CD4-positive, CD25-positive, alpha-beta regulatory T cell (primary cell): ENCODE measurements around the gene GTF2B. TPM values are rescaled to one million over a fixed set of nuclear protein-coding genes. Genes with fewer than 3 reads are reported as not detected.
A peak's percentile ranks its signal among the peaks of the same experiment; 100 is the strongest.

Experiments
- ATAC-seq, 2 donors: fragments of 150-1000 bp; cut with Tn5 transposase; one replicate each; pipeline ENCODE4 v1.10.0; 2021; ENCODE audit warnings: low read depth in 2 of 2, moderate number of reproducible peaks in 2 of 2, moderate library complexity in 1 of 2
- DNase-seq, 3 donors: peaks; one replicate each; pipeline versions ENCODE4 v3.0.0 to v3.0.0-alpha.2; 2012 to 2022; ENCODE audit warnings: mixed read lengths in 1 of 3
- H3K27ac ChIP-seq: one replicate; pipeline ENCODE4 v1.7.0; 2013; ENCODE audit warnings: mild to moderate bottlenecking, low read length; ENCODE audit not compliant: insufficient read depth, poor library complexity, severe bottlenecking
- H3K27me3 ChIP-seq: one replicate; pipeline ENCODE4 v1.7.0; 2013; ENCODE audit warnings: low read length; ENCODE audit not compliant: control insufficient read depth, insufficient read depth
- H3K36me3 ChIP-seq: one replicate; pipeline ENCODE4 v1.7.0; 2013; ENCODE audit warnings: mild to moderate bottlenecking, low read length, moderate library complexity; ENCODE audit not compliant: control insufficient read depth, insufficient read depth
- H3K4me1 ChIP-seq: 2 replicates; pipeline ENCODE4 v1.7.0; 2013; ENCODE audit warnings: mild to moderate bottlenecking, low read length; ENCODE audit not compliant: insufficient read depth, control insufficient read depth, poor library complexity, severe bottlenecking
- H3K4me3 ChIP-seq: one replicate; pipeline ENCODE4 v1.7.0; 2013; ENCODE audit warnings: low read depth, mild to moderate bottlenecking, low read length, moderate library complexity
- H3K9me3 ChIP-seq, 2 experiments: 1 replicate in 1 of 2; 2 replicates in 1 of 2; pipeline ENCODE4 v1.7.0; 2013; ENCODE audit warnings: low read length in 2 of 2, mild to moderate bottlenecking in 1 of 2, moderate library complexity in 1 of 2; ENCODE audit not compliant: control insufficient read depth in 2 of 2
- H3K27ac Mint-ChIP-seq, 3 donors: one replicate each; pipeline ENCODE4 v1.8.0; 2020 to 2022; ENCODE audit warnings: mild to moderate bottlenecking in 3 of 3, mixed read lengths in 3 of 3, moderate library complexity in 2 of 3
- H3K27me3 Mint-ChIP-seq: one replicate; pipeline ENCODE4 v1.8.0; 2022; ENCODE audit warnings: mild to moderate bottlenecking, mixed read lengths
- H3K36me3 Mint-ChIP-seq: one replicate; pipeline ENCODE4 v1.8.0; 2020; ENCODE audit warnings: mixed read lengths
- H3K4me1 Mint-ChIP-seq, 4 donors: one replicate each; pipeline ENCODE4 v1.8.0; 2020 to 2022; ENCODE audit warnings: mixed read lengths in 4 of 4, mild to moderate bottlenecking in 1 of 4
- H3K4me3 Mint-ChIP-seq, 4 donors: one replicate each; pipeline ENCODE4 v1.8.0; 2020 to 2022; ENCODE audit warnings: mild to moderate bottlenecking in 4 of 4, mixed read lengths in 4 of 4, moderate library complexity in 3 of 4
- H3K9me3 Mint-ChIP-seq, 7 donors: one replicate each; pipeline ENCODE4 v1.8.0; 2020 to 2022; ENCODE audit warnings: mixed read lengths in 7 of 7, mild to moderate bottlenecking in 3 of 7, moderate library complexity in 2 of 7
- polyA plus RNA-seq, 4 donors: library from polyadenylated mRNA; unstranded; fragments of 300-500 nt; fragmentation: Illumina TruSeq; gene quantifications; one replicate each; pipeline ENCODE4 v1.2.3, GENCODE V29; 2021
- total RNA-seq: library from RNA; stranded (reverse); gene quantifications from one replicate; pipeline ENCODE4 v1.2.3, GENCODE V29; 2022

The GTF2B gene
- total and polyA plus RNA-seq, 5 donors from 2014 or later = 66.0 to 89.4 (median 73.9) TPM

DNA sequence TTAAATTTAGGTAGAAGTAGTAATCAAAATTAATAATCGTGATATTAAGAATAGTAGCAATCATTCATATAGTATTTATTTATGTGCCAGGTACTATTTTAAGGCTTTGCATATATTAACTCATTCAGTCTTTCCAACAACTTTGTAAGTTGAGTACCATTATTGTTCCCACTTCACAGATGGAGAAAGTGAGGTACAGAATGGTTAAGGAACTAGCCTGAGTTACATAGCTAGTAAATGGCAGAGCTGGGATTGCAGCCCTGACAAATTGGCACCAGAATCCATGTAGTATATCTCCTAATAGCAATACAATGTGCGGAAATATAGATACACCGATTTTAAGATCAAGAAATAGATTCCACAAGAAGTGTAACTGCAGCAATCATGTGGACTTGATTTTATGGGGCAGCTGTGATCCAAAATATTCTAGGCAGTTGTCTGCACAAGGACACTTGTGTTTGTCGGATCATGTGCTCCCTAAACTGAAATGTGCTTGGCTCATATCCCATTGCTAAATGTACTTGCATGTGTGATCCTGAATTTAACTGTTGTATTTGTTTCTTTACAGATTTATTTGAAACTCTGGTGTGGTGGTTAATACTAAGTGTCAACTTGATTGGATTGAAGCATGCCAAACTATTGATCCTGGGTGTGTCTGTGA, 5.8 kb upstream of the GTF2B start:
- H3K4me3 Mint-ChIP-seq = no peak overlapping the region
- H3K9me3 Mint-ChIP-seq = peaks cover 0 to under 1% (median 0%) of the 10 kb centered on the region in 7 donors
- H3K36me3 Mint-ChIP-seq = no peaks in the 10 kb centered on the region
- no peak overlapping the region for H3K27ac Mint-ChIP-seq
- H3K4me3 ChIP-seq = no peak overlapping the region
- peaks cover 0 to 6% (median 5%) of the 10 kb centered on the region in 4 donors for H3K4me1 Mint-ChIP-seq
- H3K27me3 ChIP-seq = no peaks in the 10 kb centered on the region
- DNase-seq = no peak
- ATAC-seq = no peak
- no peaks in the 10 kb centered on the region for H3K36me3 ChIP-seq
- no peak overlapping the region for H3K27ac ChIP-seq
- peaks cover under 1% of the 10 kb centered on the region for H3K4me1 ChIP-seq
- no peaks in the 10 kb centered on the region for H3K9me3 ChIP-seq
- H3K27me3 Mint-ChIP-seq = peaks cover 4% of the 10 kb centered on the region

DNA sequence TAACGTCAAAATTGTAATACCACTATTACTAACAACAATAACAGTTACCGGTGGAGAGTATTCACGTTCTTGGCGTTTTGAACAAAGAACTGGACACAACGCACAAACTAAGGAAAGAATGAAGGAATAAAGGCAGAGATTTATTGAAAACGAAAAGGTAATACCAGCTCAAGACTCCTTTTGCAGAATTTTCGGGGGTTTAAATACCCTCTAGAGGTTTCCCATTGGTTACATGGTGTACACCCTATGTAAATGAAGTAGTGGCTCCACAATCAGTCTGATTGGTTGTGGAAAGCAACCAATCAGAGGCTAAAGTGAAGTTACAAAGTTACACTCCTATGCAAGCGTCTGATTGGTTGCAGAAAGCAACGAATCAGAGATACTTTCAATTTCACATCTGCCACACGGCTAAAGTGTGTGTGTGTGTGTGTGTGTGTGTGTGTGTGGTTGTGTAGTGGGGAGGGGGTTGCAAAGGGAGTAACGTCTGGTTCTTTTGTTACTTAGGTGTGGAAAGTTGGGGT, 1.1 kb upstream of the GTF2B start:
- Histone ChIP-seq H3K27me3 (no peaks in the 10 kb centered on the region), H3K27ac (no peak overlapping the region), H3K4me3 (peak overlapping the region; percentile 99), H3K4me1 (peaks cover 26% of the 10 kb centered on the region), H3K9me3 (no peaks in the 10 kb centered on the region), H3K36me3 (peaks cover 3% of the 10 kb centered on the region)
- DNase-seq = peak in 2 of 3 donors; percentile 37 to 64
- Mint-ChIP-seq H3K4me1 (peaks cover 11 to 47% (median 32%) of the 10 kb centered on the region in 4 donors), H3K27ac (peak overlapping the region in 2 of 3 donors; percentile 95 to 98), H3K27me3 (peaks cover 4% of the 10 kb centered on the region), H3K9me3 (peaks cover 0 to 2% (median 0%) of the 10 kb centered on the region in 7 donors), H3K4me3 (peak overlapping the region; percentile 86 to 98 (median 94)), H3K36me3 (no peaks in the 10 kb centered on the region)
- ATAC-seq = no peak

DNA sequence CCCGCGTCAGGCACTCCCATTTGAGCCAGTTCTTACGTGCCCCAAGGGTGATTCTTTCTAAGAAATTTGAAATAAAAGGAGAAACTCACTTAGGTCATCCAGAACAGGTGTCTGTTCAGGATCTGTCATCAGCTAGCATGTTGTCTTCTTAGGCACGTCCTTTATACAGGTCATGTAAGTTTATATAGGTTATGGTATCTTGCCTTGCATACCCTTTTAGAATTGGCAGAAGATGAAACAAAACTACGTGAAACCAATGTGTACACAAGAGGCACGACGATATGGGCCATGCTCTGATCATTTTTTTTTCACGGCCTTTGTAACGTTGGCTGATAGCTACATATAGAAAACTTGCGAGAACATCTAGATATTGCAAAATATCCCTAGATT, 579 bp upstream of the GTF2B start:
- Histone ChIP-seq H3K4me3 (peak overlapping the region; percentile 99), H3K27me3 (no peaks in the 10 kb centered on the region), H3K9me3 (no peaks in the 10 kb centered on the region), H3K4me1 (peaks cover 26% of the 10 kb centered on the region), H3K36me3 (peaks cover 8% of the 10 kb centered on the region), H3K27ac (peak overlapping the region; percentile 91)
- H3K27me3 Mint-ChIP-seq = peaks cover 4% of the 10 kb centered on the region
- peaks cover 0 to 2% (median 0%) of the 10 kb centered on the region in 7 donors for H3K9me3 Mint-ChIP-seq
- H3K36me3 Mint-ChIP-seq = peaks cover 4% of the 10 kb centered on the region
- peaks cover 11 to 52% (median 34%) of the 10 kb centered on the region in 4 donors for H3K4me1 Mint-ChIP-seq
- ATAC-seq (no peak), DNase-seq (no peak)
- H3K4me3 Mint-ChIP-seq = peak overlapping the region; percentile 86 to 98 (median 94)
- peak overlapping the region; percentile 95 to 98 (median 97) for H3K27ac Mint-ChIP-seq

DNA sequence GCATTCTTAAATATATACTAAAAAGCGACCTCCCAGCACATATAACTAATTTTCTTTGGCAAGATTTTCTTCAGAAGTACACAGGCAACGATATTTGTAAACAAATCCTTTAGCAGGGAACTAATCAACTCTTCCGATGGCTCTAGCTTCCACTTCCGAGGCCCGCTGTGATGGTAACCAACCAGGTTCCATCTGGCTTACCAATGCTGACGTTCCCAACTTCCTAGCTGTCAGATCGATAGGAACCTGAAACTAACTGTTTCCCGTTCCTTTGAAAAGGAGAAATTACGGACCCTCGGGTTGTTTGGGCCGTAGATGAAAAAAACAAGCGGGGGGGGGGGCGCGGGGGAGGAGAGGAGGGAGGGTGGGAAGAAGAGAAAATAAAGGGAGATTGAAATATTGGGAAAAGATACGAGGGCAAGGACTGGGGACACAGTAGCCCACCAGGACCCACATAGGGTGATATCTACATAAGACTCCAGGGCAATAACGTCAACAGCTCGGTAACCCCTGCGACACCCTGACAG, 513 bp downstream of the GTF2B start:
- DNase-seq = peak; percentile 23 to 46 (median 28)
- Mint-ChIP-seq H3K9me3 (peaks cover 0 to 2% (median 0%) of the 10 kb centered on the region in 7 donors), H3K4me3 (peak overlapping the region; percentile 86 to 98 (median 94)), H3K27ac (peak overlapping the region; percentile 87 to 98 (median 95)), H3K27me3 (peaks cover 4% of the 10 kb centered on the region), H3K4me1 (peaks cover 11 to 56% (median 37%) of the 10 kb centered on the region in 4 donors), H3K36me3 (peaks cover 9% of the 10 kb centered on the region)
- Histone ChIP-seq H3K4me3 (peak overlapping the region; percentile 99), H3K36me3 (peaks cover 19% of the 10 kb centered on the region), H3K9me3 (no peaks in the 10 kb centered on the region), H3K4me1 (peaks cover 26% of the 10 kb centered on the region), H3K27ac (peak overlapping the region; percentile 91), H3K27me3 (no peaks in the 10 kb centered on the region)
- ATAC-seq = no peak

DNA sequence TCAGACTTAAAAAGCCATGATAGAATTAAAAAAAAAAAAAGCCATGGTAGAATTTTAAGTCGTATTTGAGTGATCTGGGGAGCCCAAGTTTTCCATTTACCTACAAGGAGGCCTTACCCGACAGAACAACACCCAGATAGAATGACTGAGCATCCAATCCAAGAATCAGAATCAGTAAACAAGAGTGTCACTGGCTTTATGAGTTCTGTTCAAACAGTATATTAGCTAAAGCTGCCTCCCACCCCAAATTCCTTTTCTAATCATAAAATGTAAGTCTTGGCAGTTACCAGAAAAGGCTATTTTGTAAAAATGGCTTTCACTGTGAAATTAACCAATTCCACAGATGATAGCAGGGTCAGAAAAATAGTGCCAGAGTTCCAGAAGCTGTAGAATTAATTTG, 1.2 kb downstream of the GTF2B start:
- ATAC-seq = no peak
- Mint-ChIP-seq H3K27me3 (peaks cover 4% of the 10 kb centered on the region), H3K4me3 (peak overlapping the region; percentile 86 to 98 (median 94)), H3K4me1 (peaks cover 11 to 57% (median 38%) of the 10 kb centered on the region in 4 donors), H3K27ac (peak overlapping the region; percentile 87 to 98 (median 95)), H3K9me3 (peaks cover 0 to 2% (median 0%) of the 10 kb centered on the region in 7 donors), H3K36me3 (peaks cover 9% of the 10 kb centered on the region)
- no peak for DNase-seq
- H3K4me3 ChIP-seq = peak overlapping the region; percentile 99
- peaks cover 26% of the 10 kb centered on the region for H3K4me1 ChIP-seq
- H3K27ac ChIP-seq = peak overlapping the region; percentile 91
- no peaks in the 10 kb centered on the region for H3K27me3 ChIP-seq
- peaks cover 25% of the 10 kb centered on the region for H3K36me3 ChIP-seq
- H3K9me3 ChIP-seq = no peaks in the 10 kb centered on the region

DNA sequence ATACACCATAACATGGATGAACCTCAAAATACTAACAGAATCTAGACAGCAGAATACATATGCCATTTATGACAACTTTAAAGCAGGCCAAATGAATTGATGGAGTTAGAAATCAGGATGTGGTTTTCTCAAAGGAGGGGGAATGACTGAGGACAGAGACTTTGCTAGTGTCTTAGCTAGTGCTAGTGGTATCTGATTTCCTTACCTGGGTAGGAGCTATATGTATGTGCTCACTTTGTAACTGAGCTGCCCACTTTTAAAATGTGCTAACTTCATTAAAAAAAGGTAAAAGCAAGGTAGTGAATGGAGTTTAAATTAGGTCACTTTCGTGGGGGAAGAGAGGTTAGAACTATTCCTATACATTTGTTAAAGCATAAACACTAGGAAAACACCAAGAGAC, 2.6 kb downstream of the GTF2B start:
- Mint-ChIP-seq H3K36me3 (peaks cover 9% of the 10 kb centered on the region), H3K27me3 (no peaks in the 10 kb centered on the region), H3K4me1 (peaks cover 11 to 70% (median 40%) of the 10 kb centered on the region in 4 donors), H3K9me3 (peaks cover 0 to 2% (median 0%) of the 10 kb centered on the region in 7 donors), H3K4me3 (peak overlapping the region; percentile 73 to 90 (median 82)), H3K27ac (peak overlapping the region; percentile 57 to 95 (median 65))
- ATAC-seq (peak; percentile 23 to 38), DNase-seq (peak in 2 of 3 donors; percentile 39 to 65)
- Histone ChIP-seq H3K4me1 (peaks cover 26% of the 10 kb centered on the region), H3K36me3 (peaks cover 37% of the 10 kb centered on the region), H3K27ac (peak overlapping the region; percentile 91), H3K9me3 (no peaks in the 10 kb centered on the region), H3K27me3 (no peaks in the 10 kb centered on the region), H3K4me3 (peak overlapping the region; percentile 99)

DNA sequence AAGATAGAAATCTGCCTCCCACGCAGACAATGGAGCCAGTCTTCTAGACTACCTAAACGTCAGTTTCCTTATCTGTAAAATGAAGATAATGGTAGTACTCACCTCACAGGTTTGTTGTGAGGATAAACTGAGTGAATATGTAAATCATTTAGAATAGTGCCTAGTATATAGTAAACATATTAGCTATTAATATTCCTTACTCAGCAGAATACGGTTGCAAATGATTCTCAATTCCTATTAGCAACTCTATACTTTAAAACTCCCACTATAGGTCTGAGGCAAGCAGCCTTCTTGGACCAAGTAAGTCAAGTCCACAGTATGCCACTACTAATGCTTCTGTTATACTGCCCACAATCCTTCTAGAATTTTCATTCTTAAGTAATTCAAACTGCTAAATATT, 5.4 kb downstream of the GTF2B start:
- Mint-ChIP-seq H3K4me1 (peaks cover 27 to 80% (median 51%) of the 10 kb centered on the region in 4 donors), H3K27me3 (no peaks in the 10 kb centered on the region), H3K27ac (peak overlapping the region in 1 of 3 donors; percentile 48), H3K4me3 (peak overlapping the region in 1 of 4 donors; percentile 25), H3K36me3 (peaks cover 20% of the 10 kb centered on the region), H3K9me3 (no peaks in the 10 kb centered on the region)
- Histone ChIP-seq H3K4me1 (peaks cover 38% of the 10 kb centered on the region), H3K27ac (no peak overlapping the region), H3K36me3 (peaks cover 61% of the 10 kb centered on the region), H3K4me3 (no peak overlapping the region), H3K27me3 (no peaks in the 10 kb centered on the region), H3K9me3 (no peaks in the 10 kb centered on the region)
- no peak for ATAC-seq
- no peak for DNase-seq
